GM12874 (cell line): ENCODE measurements around the gene UGT1A8.

Source experiments
- CTCF ChIP-seq: IDR thresholded peaks from 2 replicates; pipeline ENCODE4 v1.5.1; 2011; ENCODE audit warnings: low read depth, mild to moderate bottlenecking, control low read depth, low read length, moderate library complexity; ENCODE audit not compliant: insufficient read depth

The UGT1A8 gene

DNA sequence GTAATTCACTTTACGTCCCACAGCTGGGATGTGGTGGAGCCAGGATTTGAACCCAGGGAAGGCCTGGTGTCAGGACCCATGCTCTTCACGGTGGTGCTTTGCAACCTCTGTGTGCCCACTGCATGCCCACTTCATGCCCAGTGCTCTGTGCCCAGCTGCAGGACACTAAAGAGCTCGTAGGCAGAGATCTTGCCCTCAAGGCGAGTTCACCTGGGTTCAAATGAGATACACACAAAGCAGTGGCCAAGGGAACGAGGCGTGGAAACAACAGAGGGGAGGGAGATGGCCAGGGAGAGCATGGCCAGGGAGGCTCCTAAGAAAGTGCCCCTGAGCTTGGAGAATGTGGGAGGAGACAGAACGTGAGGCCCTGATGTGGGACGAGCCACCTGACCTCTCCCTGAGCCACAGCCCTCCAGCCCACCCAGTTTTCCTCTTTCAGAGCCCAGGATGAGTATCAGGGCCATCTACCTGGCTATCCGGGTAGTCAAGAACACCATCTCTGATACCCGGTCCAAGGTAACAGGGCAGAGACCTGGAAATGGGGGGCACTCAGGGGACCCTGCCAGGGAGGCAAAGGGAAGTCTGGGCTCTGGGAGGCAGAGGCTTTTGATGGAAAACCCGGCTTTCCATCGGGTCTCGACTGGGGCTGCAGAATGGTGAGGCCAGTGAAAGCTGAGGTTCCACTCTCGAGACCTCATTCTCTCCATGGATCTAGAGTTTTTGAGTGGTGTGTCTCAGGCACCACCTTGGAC, 181.1 kb downstream of the UGT1A8 start:
- TF ChIP-seq CTCF = no peak

GRCh38 chr2:233799087-233799665, 181.7 kb downstream of the UGT1A8 start:
- no peak for TF ChIP-seq CTCF

- TF ChIP-seq CTCF = no peak
Measured at GRCh38 chr2:233799716-233800115, 182.3 kb downstream of the UGT1A8 start.

GRCh38 chr2:233800208-233800607, 182.8 kb downstream of the UGT1A8 start:
- TF ChIP-seq CTCF = no peak

DNA sequence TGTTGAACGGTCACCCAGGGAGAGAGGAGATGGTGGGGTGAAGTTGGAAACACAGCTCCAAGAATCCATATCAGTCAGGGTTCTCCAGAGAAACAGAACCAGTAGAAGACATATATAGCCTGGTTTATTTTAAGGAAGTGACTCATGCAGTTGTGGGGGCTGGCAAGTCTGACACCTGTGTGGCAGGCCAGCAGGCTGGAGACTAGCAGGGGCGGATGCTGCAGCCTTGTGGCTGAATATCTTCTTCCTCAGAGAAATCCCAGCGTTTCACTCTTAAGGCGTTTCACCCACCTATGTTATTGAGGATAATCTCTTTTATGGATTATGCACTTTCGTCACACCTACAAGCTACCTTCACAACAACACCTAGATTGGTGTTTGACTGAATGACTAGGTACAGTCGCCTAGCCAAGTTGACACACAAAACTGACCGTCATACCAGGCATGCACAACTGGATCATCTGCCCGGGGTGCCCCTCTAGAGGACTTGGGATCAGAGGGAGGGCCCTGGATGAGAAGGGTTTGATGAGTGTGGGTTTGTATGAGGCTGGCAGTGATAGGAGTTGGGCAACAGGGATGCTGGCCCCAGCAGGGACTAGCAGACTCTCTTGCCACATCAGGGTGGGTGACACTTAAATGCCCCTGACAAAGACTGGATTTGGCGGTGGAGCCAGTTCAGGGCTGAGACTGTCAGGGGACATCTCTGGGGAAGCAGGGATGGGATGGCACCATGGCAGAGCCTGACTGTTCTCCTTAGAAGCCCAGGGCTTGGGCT, 184.1 kb downstream of the UGT1A8 start:
- no peak for TF ChIP-seq CTCF

DNA sequence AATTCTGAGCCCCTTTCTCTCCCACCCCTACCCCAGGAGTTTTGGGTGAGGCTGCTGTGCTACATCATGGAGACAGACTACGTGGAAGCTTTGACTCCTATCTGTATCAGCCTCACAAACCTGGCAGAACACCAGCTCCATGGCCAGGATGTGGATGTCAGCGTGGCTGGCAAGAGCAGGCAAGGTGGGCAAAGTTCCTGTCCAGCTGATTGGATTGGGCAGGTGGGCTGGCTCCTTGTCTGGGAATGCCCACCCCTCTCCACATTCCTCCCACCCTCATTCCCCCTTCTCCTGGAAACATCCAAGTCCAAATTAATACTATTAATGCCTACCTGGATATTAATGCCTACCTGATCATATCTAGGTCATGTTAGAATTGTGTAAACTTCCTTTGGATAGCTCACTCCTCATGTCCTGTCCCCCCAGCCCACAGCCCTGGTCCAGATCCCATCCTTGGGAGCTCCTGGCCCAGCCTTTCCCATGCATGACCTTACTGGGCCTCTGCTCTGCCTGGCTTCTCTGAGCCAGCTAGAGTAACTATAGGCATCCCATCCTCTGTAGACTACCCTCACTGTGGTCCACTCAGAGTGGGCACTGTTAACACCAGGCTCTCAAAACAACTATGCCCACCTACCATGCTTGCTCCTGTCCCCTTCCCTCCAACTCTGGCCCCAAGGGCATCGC, 184.8 kb downstream of the UGT1A8 start:
- TF ChIP-seq CTCF = no peak
